CD4-positive, alpha-beta T cell (primary cell): Measurements from ENCODE around the gene NHSL2. TPM values are rescaled to one million over a fixed set of nuclear protein-coding genes. Genes with fewer than 3 reads are reported as not detected.
A peak's percentile ranks its signal among the peaks of the same experiment; 100 is the strongest.

Experiments used
- ATAC-seq: fragments of 200-7000 bp; cut with Tn5 transposase; one replicate; pipeline ENCODE4 v1.10.0; 2022; ENCODE audit warnings: mild to moderate bottlenecking; ENCODE audit not compliant: poor library complexity
- CTCF ChIA-PET: fragments of 350-600 bp; sonication (Branson Sonifier 250); formaldehyde crosslinking; loops from one replicate; lab custom pipeline; 2021; ENCODE audit warnings: antibody characterized with exemption, inconsistent platforms; lab: Charles Lee
- POLR2A ChIA-PET: fragments of 350-600 bp; sonication (Branson Sonifier 250); formaldehyde crosslinking; loops from one replicate; lab custom pipeline; 2021; ENCODE audit warnings: antibody characterized with exemption, inconsistent platforms; lab: Charles Lee
- DNase-seq, 14 experiments: peaks; one replicate each; pipeline ENCODE4 v3.0.0-alpha.2; 2013 to 2020; ENCODE audit warnings: mixed read lengths in 2 of 14
- H3K27ac ChIP-seq, 2 donors: one replicate each; pipeline versions ENCODE4 v1.5.1 to v1.7.0; 2013; ENCODE audit warnings: low read length in 2 of 2, low read depth in 1 of 2, mild to moderate bottlenecking in 1 of 2
- H3K27me3 ChIP-seq, 2 experiments: 1 replicate in 1 of 2; 2 replicates in 1 of 2; pipeline versions ENCODE4 v1.6.1 to v1.7.0; 2013; ENCODE audit warnings: low read length in 2 of 2, control low read depth in 1 of 2, mild to moderate bottlenecking in 1 of 2, moderate library complexity in 1 of 2; ENCODE audit not compliant: insufficient read depth in 2 of 2, control insufficient read depth in 1 of 2
- H3K36me3 ChIP-seq: one replicate; pipeline ENCODE4 v1.6.1; 2013; ENCODE audit warnings: low read length, control low read depth; ENCODE audit not compliant: insufficient read depth
- H3K4me1 ChIP-seq: one replicate; pipeline ENCODE4 v1.6.1; 2013; ENCODE audit warnings: low read length, control low read depth; ENCODE audit not compliant: insufficient read depth
- H3K4me3 ChIP-seq: one replicate; pipeline ENCODE4 v1.5.1; 2013; ENCODE audit warnings: mild to moderate bottlenecking, low read length, moderate library complexity
- H3K9me3 ChIP-seq, 2 experiments: 1 replicate in 1 of 2; 2 replicates in 1 of 2; pipeline versions ENCODE4 v1.6.1 to v1.7.0; 2013; ENCODE audit warnings: low read length in 2 of 2, mild to moderate bottlenecking in 2 of 2, control low read depth in 1 of 2, moderate library complexity in 1 of 2; ENCODE audit not compliant: control insufficient read depth in 1 of 2, insufficient read depth in 1 of 2
- H3K27ac Mint-ChIP-seq: one replicate; pipeline ENCODE4 v1.8.0; 2020; ENCODE audit warnings: mixed read lengths
- H3K27me3 Mint-ChIP-seq: one replicate; pipeline ENCODE4 v1.8.0; 2021; ENCODE audit warnings: mixed read lengths
- H3K36me3 Mint-ChIP-seq: one replicate; pipeline ENCODE4 v1.8.0; 2021; ENCODE audit warnings: low read depth, mixed read lengths
- H3K4me1 Mint-ChIP-seq: one replicate; pipeline ENCODE4 v1.8.0; 2021; ENCODE audit warnings: low read depth, mixed read lengths
- H3K4me3 Mint-ChIP-seq: one replicate; pipeline ENCODE4 v1.8.0; 2020; ENCODE audit warnings: mild to moderate bottlenecking, mixed read lengths
- H3K9me3 Mint-ChIP-seq: one replicate; pipeline ENCODE4 v1.8.0; 2020; ENCODE audit warnings: mixed read lengths
- CTCF ChIP-seq: fragments of 200-600 bp; IDR thresholded peaks from one replicate; pipeline ENCODE4 v1.8.0; 2022; ENCODE audit warnings: antibody characterized with exemption, mild to moderate bottlenecking
- intact Hi-C, 2 experiments: fragments of 100-400 bp; cut with DNase I in 1 of 2; cut with micrococcal nuclease in 1 of 2; formaldehyde crosslinking; loops; one replicate each; pipeline versions ENCODE4 v1.15.1 to v1.9.0; 2023 to 2025; cut with DNase I, micrococcal nuclease
- total RNA-seq, 174 experiments: library from RNA in 2 of 174; stranded (reverse) in 2 of 174; gene quantifications; one replicate each; pipeline ENCODE4 v1.2.3 and lab custom pipeline; 2021 to 2026

The NHSL2 gene
- total RNA-seq, 2 experiments from 2014 or later = 1.3 to 1.5 TPM

- no peak overlapping the region for H3K27ac Mint-ChIP-seq
- Histone ChIP-seq H3K9me3 (no peaks in the 10 kb centered on the region), H3K27ac (no peak overlapping the region), H3K27me3 (no peaks in the 10 kb centered on the region), H3K4me3 (no peak overlapping the region), H3K4me1 (peaks cover 21% of the 10 kb centered on the region), H3K36me3 (no peaks in the 10 kb centered on the region)
- no peaks in the 10 kb centered on the region for H3K36me3 Mint-ChIP-seq
- no peaks in the 10 kb centered on the region for H3K9me3 Mint-ChIP-seq
- H3K4me1 Mint-ChIP-seq = peaks cover 9% of the 10 kb centered on the region
- POLR2A ChIA-PET = no interaction called here
- CTCF ChIA-PET = no interaction called here
- peaks cover 10% of the 10 kb centered on the region for H3K27me3 Mint-ChIP-seq
- intact Hi-C loops = no loop called here
- ATAC-seq (no peak), DNase-seq (no peak)
- no peak overlapping the region for H3K4me3 Mint-ChIP-seq
- no peak for TF ChIP-seq CTCF
Observed at GRCh38 chrX:72025236-72025770, 114.7 kb downstream of the NHSL2 start.

GRCh38 chrX:72026341-72027023, 115.8 kb downstream of the NHSL2 start:
- H3K36me3 ChIP-seq = no peaks in the 10 kb centered on the region
- H3K27ac Mint-ChIP-seq = no peak overlapping the region
- no peak overlapping the region for H3K4me3 ChIP-seq
- H3K9me3 Mint-ChIP-seq = no peaks in the 10 kb centered on the region
- ATAC-seq = no peak
- no peak overlapping the region for H3K27ac ChIP-seq
- no peak for TF ChIP-seq CTCF
- H3K27me3 ChIP-seq = no peaks in the 10 kb centered on the region
- no peak overlapping the region for H3K4me3 Mint-ChIP-seq
- peaks cover 15% of the 10 kb centered on the region for H3K4me1 ChIP-seq
- ChIA-PET CTCF (no interaction called here), POLR2A (no interaction called here)
- H3K27me3 Mint-ChIP-seq = peaks cover 5% of the 10 kb centered on the region
- H3K9me3 ChIP-seq = no peaks in the 10 kb centered on the region
- intact Hi-C loops = no loop called here
- DNase-seq = peak in 3 of 14 experiments; percentile 14 to 27 (median 21)
- H3K4me1 Mint-ChIP-seq = no peaks in the 10 kb centered on the region
- H3K36me3 Mint-ChIP-seq = no peaks in the 10 kb centered on the region

- Histone ChIP-seq H3K4me1 (peaks cover 10% of the 10 kb centered on the region), H3K4me3 (no peak overlapping the region), H3K36me3 (no peaks in the 10 kb centered on the region), H3K27me3 (no peaks in the 10 kb centered on the region), H3K27ac (no peak overlapping the region), H3K9me3 (no peaks in the 10 kb centered on the region)
- intact Hi-C loops = no loop called here
- Mint-ChIP-seq H3K4me3 (no peak overlapping the region), H3K4me1 (no peaks in the 10 kb centered on the region), H3K9me3 (no peaks in the 10 kb centered on the region), H3K36me3 (no peaks in the 10 kb centered on the region), H3K27ac (no peak overlapping the region), H3K27me3 (no peaks in the 10 kb centered on the region)
- TF ChIP-seq CTCF = no peak
- DNase-seq (no peak), ATAC-seq (no peak)
- ChIA-PET CTCF (no interaction called here), POLR2A (no interaction called here)
Observed at GRCh38 chrX:72027024-72027913, 116.6 kb downstream of the NHSL2 start.
